SU-DHL-6 (cell line): Measurements from ENCODE around the gene PRTN3.

Experiments used
- H2AFZ ChIP-seq: fragments of 200-600 bp; sonication (generic); 2 replicates; pipeline ENCODE4 v1.6.1; 2014; ENCODE audit warnings: low read depth, mild to moderate bottlenecking, moderate library complexity, mixed read lengths, antibody characterized with exemption, low read length; ENCODE audit not compliant: severe bottlenecking
- H3F3A ChIP-seq: fragments of 200-600 bp; shearing (Covaris generic); 2 replicates; pipeline ENCODE4 v1.6.0; 2016; ENCODE audit warnings: antibody characterized with exemption, mild to moderate bottlenecking; ENCODE audit not compliant: insufficient read depth
- H3K27ac ChIP-seq: fragments of 200-600 bp; sonication (generic); 2 replicates; pipeline ENCODE4 v1.5.1; 2016; ENCODE audit warnings: low read depth, mild to moderate bottlenecking, low read length, moderate library complexity, mixed read lengths
- H3K27me3 ChIP-seq: fragments of 200-600 bp; sonication (generic), shearing (Covaris generic); 2 replicates; pipeline ENCODE4 v1.6.0; 2014; ENCODE audit warnings: mild to moderate bottlenecking, low read length
- H3K36me3 ChIP-seq: fragments of 200-600 bp; sonication (generic); 2 replicates; pipeline ENCODE4 v1.6.1; 2014; ENCODE audit warnings: mild to moderate bottlenecking, low read length, mixed read lengths
- H3K4me2 ChIP-seq: fragments of 300-600, 200-600 bp; shearing (Covaris generic), sonication (generic); 2 replicates; pipeline ENCODE4 v1.6.0; 2014; ENCODE audit warnings: low read length, low read depth, mild to moderate bottlenecking; ENCODE audit not compliant: poor library complexity, severe bottlenecking
- H3K4me3 ChIP-seq: fragments of 200-600 bp; sonication (generic); 2 replicates; pipeline ENCODE4 v1.5.1; 2014; ENCODE audit warnings: antibody characterized with exemption, low read length, mild to moderate bottlenecking, mixed read lengths; ENCODE audit not compliant: insufficient read depth, poor library complexity, severe bottlenecking
- H3K79me2 ChIP-seq: fragments of 200-600 bp; sonication (generic); 2 replicates; pipeline ENCODE4 v1.6.1; 2014; ENCODE audit warnings: mild to moderate bottlenecking, low read length, moderate library complexity; ENCODE audit not compliant: insufficient read depth
- H3K9ac ChIP-seq: fragments of 200-600 bp; sonication (generic); 2 replicates; pipeline ENCODE4 v1.7.0; 2014; ENCODE audit warnings: mild to moderate bottlenecking, low read length
- H3K9me2 ChIP-seq: fragments of 200-600 bp; sonication (generic); replicated peaks from 2 replicates; pipeline ENCODE4 v1.6.1; 2014; ENCODE audit warnings: low read length; ENCODE audit not compliant: insufficient read depth
- H3K9me3 ChIP-seq: fragments of 200-600 bp; sonication (generic); 2 replicates; pipeline ENCODE4 v1.6.1; 2014; ENCODE audit warnings: low read length, mixed read lengths; ENCODE audit not compliant: insufficient read depth
- H4K20me1 ChIP-seq: fragments of 200-600 bp; sonication (generic); 2 replicates; pipeline ENCODE4 v1.6.1; 2014; ENCODE audit warnings: low read depth, mild to moderate bottlenecking, antibody characterized with exemption, low read length, moderate library complexity, mixed read lengths
- CTCF ChIP-seq: fragments of 200-600 bp; sonication (generic); IDR thresholded peaks from one replicate; pipeline ENCODE4 v1.5.1; 2017; ENCODE audit warnings: antibody characterized with exemption, mild to moderate bottlenecking, low read length, moderate library complexity; ENCODE audit not compliant: insufficient read depth, poor library complexity, severe bottlenecking
- EZH2phosphoT487 ChIP-seq: fragments of 200-600 bp; sonication (generic), shearing (Covaris generic); conservative IDR thresholded peaks from 2 replicates; pipeline ENCODE4 v1.6.1; 2018; ENCODE audit warnings: mild to moderate bottlenecking, antibody characterized with exemption, low read length, moderate library complexity, mixed read lengths

Gene PRTN3

GRCh38 chr19:867301-867793 is 26.5 kb downstream of the PRTN3 start:
- H3K4me2 ChIP-seq, result no peak overlapping the region
- H3K27me3 ChIP-seq, result no peaks in the 10 kb centered on the region
- no peak overlapping the region for H2AFZ ChIP-seq
- no peaks in the 10 kb centered on the region for H3K36me3 ChIP-seq
- no peak overlapping the region for H3K27ac ChIP-seq
- H3K9ac ChIP-seq, result no peak overlapping the region
- H3F3A ChIP-seq, result no peaks in the 10 kb centered on the region
- TF ChIP-seq CTCF (no peak), EZH2phosphoT487 (no peak)
- H3K4me3 ChIP-seq, result no peak overlapping the region
- no peaks in the 10 kb centered on the region for H3K79me2 ChIP-seq
- H3K9me2 ChIP-seq, result no peaks in the 10 kb centered on the region
- no peaks in the 10 kb centered on the region for H4K20me1 ChIP-seq
- H3K9me3 ChIP-seq, result no peaks in the 10 kb centered on the region

- Histone ChIP-seq H3K79me2 (no peaks in the 10 kb centered on the region), H3K9me3 (no peaks in the 10 kb centered on the region), H3K27ac (no peak overlapping the region), H3K9ac (no peak overlapping the region), H3K9me2 (no peaks in the 10 kb centered on the region), H3K4me2 (no peak overlapping the region), H2AFZ (no peak overlapping the region), H4K20me1 (no peaks in the 10 kb centered on the region), H3K27me3 (no peaks in the 10 kb centered on the region), H3K36me3 (no peaks in the 10 kb centered on the region), H3F3A (no peaks in the 10 kb centered on the region), H3K4me3 (no peak overlapping the region)
- TF ChIP-seq EZH2phosphoT487 (no peak), CTCF (no peak)
Measured at GRCh38 chr19:867855-868457, 27.2 kb downstream of the PRTN3 start.

GRCh38 chr19:868458-869244 is 27.9 kb downstream of the PRTN3 start:
- Histone ChIP-seq H3K4me2 (no peak overlapping the region), H3K9ac (no peak overlapping the region), H3K4me3 (no peak overlapping the region), H3F3A (no peaks in the 10 kb centered on the region), H3K9me2 (no peaks in the 10 kb centered on the region), H3K27me3 (no peaks in the 10 kb centered on the region), H3K9me3 (no peaks in the 10 kb centered on the region), H4K20me1 (no peaks in the 10 kb centered on the region), H2AFZ (no peak overlapping the region), H3K27ac (no peak overlapping the region), H3K36me3 (no peaks in the 10 kb centered on the region), H3K79me2 (no peaks in the 10 kb centered on the region)
- no peak for TF ChIP-seq EZH2phosphoT487
- no peak for TF ChIP-seq CTCF
